ENCODE data around the gene PAFAH2.
"Not testable (repeated sequence)": the region's sequence is repeated elsewhere in the genome, so short reads cannot be mapped to it uniquely, and the experiment has no call there.

Gene PAFAH2

GRCh38 chr1:25979210-25979609, 18.7 kb downstream of the PAFAH2 start:
- no peak for DNase-seq (ENCODE audit: low read depth)

- no peak for DNase-seq (ENCODE audit: low read depth)
Measured at GRCh38 chr1:25978403-25978802, 19.5 kb downstream of the PAFAH2 start.

- DNase-seq (ENCODE audit: low read depth) = no peak
Measured at GRCh38 chr1:25977801-25978200, 20.1 kb downstream of the PAFAH2 start.

GRCh38 chr1:25973610-25974321, 24.1 kb downstream of the PAFAH2 start:
- no peak for DNase-seq (ENCODE audit: low read depth)

GRCh38 chr1:25971811-25972180, 26.1 kb downstream of the PAFAH2 start:
- no peak for DNase-seq (ENCODE audit: low read depth)

GRCh38 chr1:25971066-25971810, 26.6 kb downstream of the PAFAH2 start:
- DNase-seq (ENCODE audit: low read depth) = peak; percentile 19

- no peak for DNase-seq (ENCODE audit: low read depth)
Measured at GRCh38 chr1:25967308-25967707, 30.6 kb downstream of the PAFAH2 start.

GRCh38 chr1:25959611-25960010, 38.3 kb downstream of the PAFAH2 start:
- DNase-seq (ENCODE audit: low read depth) = no peak

- no peak for DNase-seq (ENCODE audit: low read depth)
Measured at GRCh38 chr1:25958465-25958864, 39.4 kb downstream of the PAFAH2 start.

GRCh38 chr1:25955553-25955952, 42.3 kb downstream of the PAFAH2 start:
- DNase-seq (ENCODE audit: low read depth) = no peak

- DNase-seq (ENCODE audit: low read depth) = no peak
Measured at GRCh38 chr1:25954282-25954938, 43.5 kb downstream of the PAFAH2 start.

- no peak for DNase-seq (ENCODE audit: low read depth)
Measured at GRCh38 chr1:25952841-25953401, 44.9 kb downstream of the PAFAH2 start.

- no peak for DNase-seq (ENCODE audit: low read depth)
Measured at GRCh38 chr1:25948641-25949040, 49.2 kb downstream of the PAFAH2 start.

GRCh38 chr1:25947027-25947426, 50.8 kb downstream of the PAFAH2 start:
- no peak for DNase-seq (ENCODE audit: low read depth)

GRCh38 chr1:25945761-25946160, 52.1 kb downstream of the PAFAH2 start:
- no peak for DNase-seq (ENCODE audit: low read depth)

- DNase-seq (ENCODE audit: low read depth) = no peak
Measured at GRCh38 chr1:25944986-25945385, 52.9 kb downstream of the PAFAH2 start.

GRCh38 chr1:25943511-25943910, 54.4 kb downstream of the PAFAH2 start:
- DNase-seq (ENCODE audit: low read depth) = not testable (repeated sequence)

- DNase-seq (ENCODE audit: low read depth) = no peak
Measured at GRCh38 chr1:25936947-25937346, 60.9 kb downstream of the PAFAH2 start.

- no peak for DNase-seq (ENCODE audit: low read depth)
Measured at GRCh38 chr1:25933479-25934365, 64.1 kb downstream of the PAFAH2 start.

- not testable (repeated sequence) for DNase-seq (ENCODE audit: low read depth)
Measured at GRCh38 chr1:25932811-25933400, 65.0 kb downstream of the PAFAH2 start.

- no peak for DNase-seq (ENCODE audit: low read depth)
Measured at GRCh38 chr1:25932321-25932720, 65.5 kb downstream of the PAFAH2 start.
